ENCODE data around the gene GATAD2A.
"Not testable (repeated sequence)": the region's sequence is repeated elsewhere in the genome, so short reads cannot be mapped to it uniquely, and the experiment has no call there.

DNA sequence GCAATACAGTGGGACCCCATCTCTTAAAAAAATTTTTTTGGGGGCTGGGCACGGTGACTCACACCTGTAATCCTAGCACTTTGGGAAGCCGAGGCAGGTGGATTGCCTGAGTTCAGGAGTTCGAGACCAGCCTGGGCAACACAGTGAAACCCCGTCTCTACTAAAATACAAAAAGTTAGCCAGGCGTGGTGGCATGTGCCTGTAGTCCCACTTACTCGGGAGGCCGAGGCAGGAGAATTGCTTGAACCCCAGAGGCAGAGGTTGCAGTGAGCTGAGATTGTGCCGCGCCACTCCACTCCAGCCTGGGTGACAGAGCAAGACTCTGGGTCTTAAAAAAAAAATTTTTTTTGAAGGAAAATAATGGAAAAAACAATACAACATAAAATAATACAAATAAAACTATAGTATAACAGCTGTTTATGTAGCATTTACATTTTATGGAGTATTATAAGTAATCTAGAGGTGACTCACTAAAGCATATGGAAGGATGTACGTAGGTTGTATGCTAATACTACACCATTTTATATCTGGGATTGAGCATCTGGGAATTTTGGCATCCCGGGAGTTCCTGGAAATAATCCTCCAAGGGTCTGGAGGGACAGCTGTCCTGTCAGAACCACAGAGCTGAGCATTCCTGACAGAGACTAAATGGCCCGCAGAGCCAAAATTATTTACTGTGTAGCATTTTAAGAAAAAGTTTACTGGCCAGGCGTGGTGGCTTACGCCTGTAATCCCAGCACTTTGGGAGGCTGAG is 49.9 kb downstream of the GATAD2A start:
- not testable (repeated sequence) for TF ChIP-seq CTCF, POLR2A (IDR thresholded peaks at IDR 0.05)

All from prostate gland (tissue), 2 donors.